WTC11 (cell line): ENCODE data around the gene ZNF768. TPM values are rescaled to one million over a fixed set of nuclear protein-coding genes. Genes with fewer than 3 reads are reported as not detected.

Source experiments
- ATAC-seq: fragments of 200-7000 bp; cut with Tn5 transposase; 2 replicates; pipeline ENCODE4 v1.10.0; 2021; ENCODE audit warnings: mild to moderate bottlenecking, moderate library complexity
- CTCF ChIA-PET: fragments of 300-600 bp; sonication (Branson Sonifier 250); formaldehyde crosslinking; loops from one replicate; lab custom pipeline; 2021; ENCODE audit warnings: antibody characterized with exemption; lab: Charles Lee
- POLR2A ChIA-PET: fragments of 350-600 bp; sonication (Branson Sonifier 250); formaldehyde crosslinking; loops from one replicate; lab custom pipeline; 2021; ENCODE audit warnings: antibody characterized with exemption; lab: Charles Lee
- DNase-seq: peaks from one replicate; pipeline ENCODE4 v3.0.0; 2021; ENCODE audit warnings: low spot score
- H3K27ac Mint-ChIP-seq: 2 replicates; pipeline ENCODE4 v1.8.0; 2021; ENCODE audit warnings: mixed read lengths
- H3K27me3 Mint-ChIP-seq: 2 replicates; pipeline ENCODE4 v1.8.0; 2021; ENCODE audit warnings: low read depth, mild to moderate bottlenecking, moderate library complexity, mixed read lengths
- H3K36me3 Mint-ChIP-seq: 2 replicates; pipeline ENCODE4 v1.8.0; 2021; ENCODE audit warnings: mixed read lengths
- H3K4me1 Mint-ChIP-seq: 2 replicates; pipeline ENCODE4 v1.8.0; 2022; ENCODE audit warnings: mixed read lengths
- H3K4me3 Mint-ChIP-seq: 2 replicates; pipeline ENCODE4 v1.8.0; 2021; ENCODE audit warnings: mild to moderate bottlenecking, moderate library complexity, mixed read lengths
- H3K9me3 Mint-ChIP-seq: 2 replicates; pipeline ENCODE4 v1.8.0; 2021; ENCODE audit warnings: mixed read lengths
- AR ChIP-seq: fragments of 250-450 bp; sonication (Bioruptor Pico); IDR thresholded peaks from 2 replicates; pipeline ENCODE4 v1.9.0; 2021; ENCODE audit warnings: mild to moderate bottlenecking
- ATF1 ChIP-seq: sonication (generic); formaldehyde crosslinking; IDR thresholded peaks from 2 replicates; pipeline ENCODE4 v1.8.1; 2023; ENCODE audit warnings: mild to moderate bottlenecking, moderate library complexity, missing genetic modification reagents
- ATF6 ChIP-seq: sonication (generic); formaldehyde crosslinking; IDR thresholded peaks from 2 replicates; pipeline ENCODE4 v1.8.1; 2023; ENCODE audit warnings: mild to moderate bottlenecking, missing genetic modification reagents
- ELF4 ChIP-seq: sonication (generic); formaldehyde crosslinking; IDR thresholded peaks from 2 replicates; pipeline ENCODE4 v1.8.1; 2022; ENCODE audit warnings: low read depth, mild to moderate bottlenecking, moderate library complexity, missing genetic modification reagents
- EMX1 ChIP-seq: fragments of 250-450 bp; sonication (Bioruptor Pico); IDR thresholded peaks from 2 replicates; pipeline ENCODE4 v1.8.0; 2021; ENCODE audit warnings: mild to moderate bottlenecking
- ETV6 ChIP-seq: sonication (generic); formaldehyde crosslinking; IDR thresholded peaks from 2 replicates; pipeline ENCODE4 v1.8.1; 2022; ENCODE audit warnings: mild to moderate bottlenecking, missing genetic modification reagents
- GABPB1 ChIP-seq: sonication (generic); formaldehyde crosslinking; IDR thresholded peaks from 2 replicates; pipeline ENCODE4 v1.8.1; 2023; ENCODE audit warnings: mild to moderate bottlenecking, missing genetic modification reagents
- IRF1 ChIP-seq: sonication (generic); formaldehyde crosslinking; IDR thresholded peaks from 2 replicates; pipeline ENCODE4 v1.8.0; 2023; ENCODE audit warnings: missing genetic modification reagents
- JUN ChIP-seq: sonication (generic); formaldehyde crosslinking; IDR thresholded peaks from 2 replicates; pipeline ENCODE4 v1.8.0; 2023; ENCODE audit warnings: mild to moderate bottlenecking, missing genetic modification reagents
- NR2C2 ChIP-seq: sonication (generic); formaldehyde crosslinking; IDR thresholded peaks from 2 replicates; pipeline ENCODE4 v1.8.0; 2022; ENCODE audit warnings: mild to moderate bottlenecking, missing genetic modification reagents
- OVOL2 ChIP-seq: fragments of 250-450 bp; sonication (Bioruptor Pico); IDR thresholded peaks from 2 replicates; pipeline ENCODE4 v1.9.0; 2021; ENCODE audit warnings: mild to moderate bottlenecking, borderline replicate concordance
- RELA ChIP-seq: sonication (generic); formaldehyde crosslinking; IDR thresholded peaks from 2 replicates; pipeline ENCODE4 v1.8.1; 2022; ENCODE audit warnings: missing genetic modification reagents, mild to moderate bottlenecking, borderline replicate concordance
- SOX15 ChIP-seq: fragments of 250-450 bp; sonication (Bioruptor Pico); IDR thresholded peaks from 2 replicates; pipeline ENCODE4 v1.9.0; 2021; ENCODE audit warnings: mild to moderate bottlenecking
- ZBTB43 ChIP-seq: sonication (generic); formaldehyde crosslinking; IDR thresholded peaks from 2 replicates; pipeline ENCODE4 v1.8.1; 2023; ENCODE audit warnings: mild to moderate bottlenecking, missing genetic modification reagents
- ZNF281 ChIP-seq: sonication (generic); formaldehyde crosslinking; IDR thresholded peaks from 2 replicates; pipeline ENCODE4 v1.8.0; 2023; ENCODE audit warnings: mild to moderate bottlenecking, missing genetic modification reagents
- ZNF396 ChIP-seq: fragments of 250-450 bp; sonication (Bioruptor Pico); IDR thresholded peaks from 2 replicates; pipeline ENCODE4 v1.8.0; 2021; ENCODE audit warnings: mild to moderate bottlenecking, moderate library complexity, borderline replicate concordance
- ZNF416 ChIP-seq: fragments of 250-450 bp; sonication (Bioruptor Pico); IDR thresholded peaks from 2 replicates; pipeline ENCODE4 v1.9.0; 2021; ENCODE audit warnings: mild to moderate bottlenecking, inconsistent platforms
- ZNF512 ChIP-seq: sonication (generic); formaldehyde crosslinking; IDR thresholded peaks from 2 replicates; pipeline ENCODE4 v1.8.1; 2022; ENCODE audit warnings: missing genetic modification reagents, borderline replicate concordance
- ZSCAN18 ChIP-seq: fragments of 250-450 bp; sonication (Bioruptor Pico); IDR thresholded peaks from 2 replicates; pipeline ENCODE4 v2.1.2; 2022; ENCODE audit warnings: mild to moderate bottlenecking, moderate library complexity
- total RNA-seq: library from RNA; stranded (reverse); gene quantifications from 3 replicates; pipeline ENCODE4 v1.2.3, GENCODE V29; 2021

ZNF768 gene
- total RNA-seq, 1 experiment from 2014 or later, result 35.9 TPM

- TF ChIP-seq AR (CRISPR knock-in tag) (no peak), JUN (CRISPR knock-in tag) (no peak), ETV6 (no peak), OVOL2 (CRISPR knock-in tag) (no peak), GABPB1 (CRISPR knock-in tag) (peak; percentile 40; the same call in 1 of the 2 replicates), SOX15 (CRISPR knock-in tag) (no peak), RELA (CRISPR knock-in tag) (0 out of 2 replicates have a peak, but pooled peaks have one; percentile 3), EMX1 (CRISPR knock-in tag) (no peak)
These were observed at the start of gene ZNF768 (continued) for GRCh38 chr16:30526137-30526822.

GRCh38 chr16:30574678-30575077 is 48.3 kb upstream of the ZNF768 start:
- Mint-ChIP-seq H3K27me3 (no peaks in the 10 kb centered on the region), H3K9me3 (no peaks in the 10 kb centered on the region), H3K36me3 (peaks cover 4% of the 10 kb centered on the region; the same call in 1 of the 2 replicates), H3K27ac (no peak overlapping the region), H3K4me1 (peaks cover 10% of the 10 kb centered on the region), H3K4me3 (no peak overlapping the region)
- DNase-seq (no peak), ATAC-seq (no peak)
- ChIA-PET CTCF (interaction anchor here (1.0 kb wide), 1 partner anchor 24 kb away, joined by 3 read pairs; no protein-coding TSS in a partner anchor), POLR2A (no interaction called here)
- TF ChIP-seq NR2C2 (CRISPR knock-in tag), result no peak
- TF ChIP-seq ZSCAN18, result no peak
- no peak for TF ChIP-seq ZNF416 (CRISPR knock-in tag)
- TF ChIP-seq ZNF512 (CRISPR knock-in tag), result no peak
- TF ChIP-seq ZNF396 (CRISPR knock-in tag), result no peak
- TF ChIP-seq ELF4 (CRISPR knock-in tag), result no peak
- TF ChIP-seq ZBTB43 (CRISPR knock-in tag), result no peak
- no peak for TF ChIP-seq ATF6 (CRISPR knock-in tag)
- no peak for TF ChIP-seq IRF1
- TF ChIP-seq ZNF281 (CRISPR knock-in tag), result no peak
- TF ChIP-seq ATF1, result no peak
- no peak for TF ChIP-seq ETV6
